ENCODE results near the gene ZBTB17. TPM values are rescaled to one million over a fixed set of nuclear protein-coding genes. Genes with fewer than 3 reads are reported as not detected.
"Not testable (repeated sequence)": the region's sequence is repeated elsewhere in the genome, so short reads cannot be mapped to it uniquely, and the experiment has no call there.

ZBTB17 gene
- 10 to 100 TPM; 44.1 to 45.7 TPM for total RNA-seq

DNA sequence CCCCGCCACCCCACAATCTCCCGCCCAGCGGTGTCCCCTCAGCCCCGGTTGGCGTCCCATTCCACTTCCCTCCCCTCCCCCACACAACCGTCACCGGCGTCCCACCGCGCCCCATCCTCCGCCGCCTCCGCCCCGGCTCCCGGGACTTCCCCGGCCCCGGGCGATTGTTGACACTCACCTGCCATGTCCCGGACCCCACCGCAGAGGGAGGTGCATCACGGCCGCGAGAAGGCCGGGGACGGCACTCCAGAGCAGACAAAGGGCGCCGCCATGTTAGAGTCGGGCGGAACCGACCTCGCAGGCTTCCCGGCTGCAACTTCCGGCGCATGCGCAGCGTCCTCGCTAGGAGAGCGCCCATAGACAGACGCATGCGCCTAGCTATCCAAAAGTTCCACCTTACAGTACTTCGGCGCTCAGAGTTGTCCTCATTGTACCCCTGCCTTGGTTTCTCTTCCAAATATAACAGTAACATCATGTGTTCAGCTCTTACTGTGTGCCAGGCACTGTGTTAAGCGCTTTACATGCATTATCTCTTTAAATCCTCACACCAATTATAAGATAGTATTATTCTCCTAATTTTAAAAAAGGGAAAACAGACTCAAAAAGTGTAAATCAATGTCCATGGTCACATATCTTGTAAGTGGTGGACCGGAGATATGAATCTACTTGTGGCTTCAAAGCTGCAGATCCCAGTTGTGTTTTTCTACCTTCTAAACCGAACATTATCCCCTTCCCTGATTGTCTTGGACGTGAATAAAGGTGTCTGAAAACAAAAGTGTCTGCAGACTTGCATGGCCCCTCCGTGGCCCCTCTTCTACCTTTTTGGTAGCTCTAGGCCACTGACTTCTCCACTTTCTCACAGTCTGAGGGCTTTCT, at the start of gene ZBTB17:
ZBTB17 (minus strand) TSS at position 297 of the 876 bp plus-strand sequence. CDS start 27,606 bp downstream, outside the sequence.
- TF ChIP-seq, protein P1, sequence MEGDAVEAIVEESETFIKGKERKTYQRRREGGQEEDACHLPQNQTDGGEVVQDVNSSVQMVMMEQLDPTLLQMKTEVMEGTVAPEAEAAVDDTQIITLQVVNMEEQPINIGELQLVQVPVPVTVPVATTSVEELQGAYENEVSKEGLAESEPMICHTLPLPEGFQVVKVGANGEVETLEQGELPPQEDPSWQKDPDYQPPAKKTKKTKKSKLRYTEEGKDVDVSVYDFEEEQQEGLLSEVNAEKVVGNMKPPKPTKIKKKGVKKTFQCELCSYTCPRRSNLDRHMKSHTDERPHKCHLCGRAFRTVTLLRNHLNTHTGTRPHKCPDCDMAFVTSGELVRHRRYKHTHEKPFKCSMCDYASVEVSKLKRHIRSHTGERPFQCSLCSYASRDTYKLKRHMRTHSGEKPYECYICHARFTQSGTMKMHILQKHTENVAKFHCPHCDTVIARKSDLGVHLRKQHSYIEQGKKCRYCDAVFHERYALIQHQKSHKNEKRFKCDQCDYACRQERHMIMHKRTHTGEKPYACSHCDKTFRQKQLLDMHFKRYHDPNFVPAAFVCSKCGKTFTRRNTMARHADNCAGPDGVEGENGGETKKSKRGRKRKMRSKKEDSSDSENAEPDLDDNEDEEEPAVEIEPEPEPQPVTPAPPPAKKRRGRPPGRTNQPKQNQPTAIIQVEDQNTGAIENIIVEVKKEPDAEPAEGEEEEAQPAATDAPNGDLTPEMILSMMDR (IDR thresholded peaks at IDR 0.05) = no peak
- H3K27me3 Mint-ChIP-seq = no peaks in the 10 kb centered on the region
- peaks cover 28% of the 10 kb centered on the region for H3K36me3 Mint-ChIP-seq (ENCODE audit: low read depth)
- POLR2A ChIA-PET = interaction anchor here (1.0 to 5.0 kb wide), 8 partner anchors 10 to 142 kb away, joined by 3 to 69 read pairs (median 8); no protein-coding TSS in a partner anchor
- H3K4me1 Mint-ChIP-seq (ENCODE audit: low read depth) = peaks cover 36% of the 10 kb centered on the region
- CTCF ChIA-PET = interaction anchor here (0.9 to 2.8 kb wide), 15 partner anchors 10 to 184 kb away, joined by 3 to 14 read pairs (median 4); no protein-coding TSS in a partner anchor
- ATAC-seq (peak; percentile 84), DNase-seq (peak; percentile 98)
- peak within 1 kb of the TSS; percentile 85 for H3K4me3 Mint-ChIP-seq
- peak within 1 kb of the TSS; percentile 89 for H3K27ac Mint-ChIP-seq
- H3K9me3 Mint-ChIP-seq = no peaks in the 10 kb centered on the region
- intact Hi-C loops (cut with micrococcal nuclease) = no loop called here

GRCh38 chr1:16023050-16023653, 47.3 kb upstream of the ZBTB17 start:
- Mint-ChIP-seq H3K27me3 (peaks cover 5% of the 10 kb centered on the region), H3K4me1 (ENCODE audit: low read depth) (peaks cover 3% of the 10 kb centered on the region), H3K36me3 (ENCODE audit: low read depth) (no peaks in the 10 kb centered on the region), H3K9me3 (no peaks in the 10 kb centered on the region), H3K27ac (no peak overlapping the region), H3K4me3 (no peak overlapping the region)
- intact Hi-C loops (cut with micrococcal nuclease) = no loop called here
- DNase-seq (no peak), ATAC-seq (no peak)
- TF ChIP-seq, protein P1 (IDR thresholded peaks at IDR 0.05) = no peak
- CTCF ChIA-PET = no interaction called here
- POLR2A ChIA-PET = no interaction called here

DNA sequence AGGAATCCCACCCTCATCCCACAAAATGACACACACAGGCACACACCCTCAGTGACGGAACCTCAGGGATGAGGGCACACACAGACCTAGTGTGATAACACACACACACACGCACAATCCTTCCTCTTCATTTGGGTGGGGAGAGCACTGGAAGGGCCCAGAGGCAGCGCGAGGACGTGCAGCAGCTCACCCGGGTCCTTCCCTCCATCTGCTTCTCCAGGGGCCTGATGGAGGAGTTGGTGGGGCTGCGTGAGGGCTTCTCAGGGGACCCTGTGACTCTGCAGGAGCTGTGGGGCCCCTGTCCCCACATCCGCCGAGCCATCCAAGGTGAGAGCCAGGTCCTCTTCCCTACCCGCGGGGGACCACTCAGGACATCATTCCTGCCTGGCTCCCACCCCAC, 46.5 kb upstream of the ZBTB17 start:
- TF ChIP-seq, protein P1 (IDR thresholded peaks at IDR 0.05) = no peak
- ATAC-seq = no peak
- no peak overlapping the region for H3K4me3 Mint-ChIP-seq
- CTCF ChIA-PET = interaction anchor here (0.7 to 1.0 kb wide), 2 partner anchors 13 to 231 kb away, joined by 3 read pairs; no protein-coding TSS in a partner anchor
- POLR2A ChIA-PET = no interaction called here
- no peaks in the 10 kb centered on the region for H3K36me3 Mint-ChIP-seq (ENCODE audit: low read depth)
- no peaks in the 10 kb centered on the region for H3K9me3 Mint-ChIP-seq
- intact Hi-C loops (cut with micrococcal nuclease) = no loop called here
- H3K4me1 Mint-ChIP-seq (ENCODE audit: low read depth) = no peaks in the 10 kb centered on the region
- H3K27ac Mint-ChIP-seq = no peak overlapping the region
- DNase-seq = no peak
- no peaks in the 10 kb centered on the region for H3K27me3 Mint-ChIP-seq

GRCh38 chr1:16021681-16022080, 45.8 kb upstream of the ZBTB17 start, which contains the start of gene CLCNKA:
TSS of gene CLCNKA (plus strand) at chr1:16022036. CDS start at chr1:16022620, 584 bp downstream.
- POLR2A ChIA-PET = no interaction called here
- Mint-ChIP-seq H3K9me3 (no peaks in the 10 kb centered on the region), H3K4me1 (ENCODE audit: low read depth) (no peaks in the 10 kb centered on the region), H3K36me3 (ENCODE audit: low read depth) (no peaks in the 10 kb centered on the region), H3K27me3 (no peaks in the 10 kb centered on the region), H3K4me3 (no peak within 1 kb of the TSS), H3K27ac (no peak within 1 kb of the TSS)
- intact Hi-C loops (cut with micrococcal nuclease) = no loop called here
- DNase-seq = no peak
- CTCF ChIA-PET = interaction anchor here (1.0 kb wide), 1 partner anchor 12 kb away, joined by 3 read pairs; no protein-coding TSS in a partner anchor
- TF ChIP-seq, protein P1 (IDR thresholded peaks at IDR 0.05) = no peak
- ATAC-seq = no peak

- H3K4me1 Mint-ChIP-seq (ENCODE audit: low read depth); H3K4me3 Mint-ChIP-seq; POLR2A ChIA-PET; H3K27ac Mint-ChIP-seq; H3K36me3 Mint-ChIP-seq (ENCODE audit: low read depth); ATAC-seq; H3K27me3 Mint-ChIP-seq; H3K9me3 Mint-ChIP-seq; DNase-seq; intact Hi-C loops (cut with micrococcal nuclease): not testable (repeated sequence)
- CTCF ChIA-PET = interaction anchor here (1.7 kb wide), 1 partner anchor 11 kb away, joined by 8 read pairs; no protein-coding TSS in a partner anchor
These were observed 45.0 kb upstream of the ZBTB17 start for GRCh38 chr1:16020878-16021277.
